ENCODE data around the gene GPRC5B.

The GPRC5B gene

DNA sequence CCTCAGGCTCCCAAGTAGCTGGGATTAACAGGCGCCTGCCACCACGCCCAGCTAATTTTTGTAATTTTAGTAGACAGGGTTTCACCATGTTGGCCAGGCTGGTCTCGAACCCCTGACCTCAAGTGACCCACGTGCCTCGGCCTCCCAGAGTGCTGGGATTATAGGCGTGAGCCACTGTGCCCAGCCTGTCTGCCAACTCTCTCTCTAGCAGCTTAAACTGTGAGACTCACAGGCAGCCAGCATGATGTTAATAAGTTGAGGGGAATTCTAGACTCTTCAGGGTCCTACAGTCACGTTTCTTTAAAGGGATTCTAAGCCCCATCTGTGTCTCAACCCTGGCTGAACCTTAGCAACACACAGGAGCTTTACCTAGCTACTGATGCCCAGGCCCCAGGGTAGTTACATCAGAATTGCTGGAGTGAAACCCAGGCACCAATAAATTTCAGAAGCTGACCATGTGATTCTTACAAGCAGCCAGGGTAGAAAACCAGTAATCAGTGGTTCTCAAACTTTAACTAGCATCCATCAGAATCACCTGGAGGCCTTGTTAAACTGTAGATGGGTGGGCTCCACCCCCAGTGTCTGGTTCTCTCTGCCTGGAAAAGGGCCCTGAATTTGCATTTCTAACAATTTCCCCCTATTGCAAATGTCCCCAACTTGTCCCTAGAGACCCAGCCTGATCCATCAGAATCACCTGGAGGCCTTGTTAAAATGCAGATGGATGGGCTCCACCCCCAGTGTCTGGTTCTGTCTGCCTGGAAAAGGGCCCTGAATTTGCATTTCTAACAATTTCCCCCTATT lies 30.7 kb downstream of the GPRC5B start:
- TF ChIP-seq, protein P1, sequence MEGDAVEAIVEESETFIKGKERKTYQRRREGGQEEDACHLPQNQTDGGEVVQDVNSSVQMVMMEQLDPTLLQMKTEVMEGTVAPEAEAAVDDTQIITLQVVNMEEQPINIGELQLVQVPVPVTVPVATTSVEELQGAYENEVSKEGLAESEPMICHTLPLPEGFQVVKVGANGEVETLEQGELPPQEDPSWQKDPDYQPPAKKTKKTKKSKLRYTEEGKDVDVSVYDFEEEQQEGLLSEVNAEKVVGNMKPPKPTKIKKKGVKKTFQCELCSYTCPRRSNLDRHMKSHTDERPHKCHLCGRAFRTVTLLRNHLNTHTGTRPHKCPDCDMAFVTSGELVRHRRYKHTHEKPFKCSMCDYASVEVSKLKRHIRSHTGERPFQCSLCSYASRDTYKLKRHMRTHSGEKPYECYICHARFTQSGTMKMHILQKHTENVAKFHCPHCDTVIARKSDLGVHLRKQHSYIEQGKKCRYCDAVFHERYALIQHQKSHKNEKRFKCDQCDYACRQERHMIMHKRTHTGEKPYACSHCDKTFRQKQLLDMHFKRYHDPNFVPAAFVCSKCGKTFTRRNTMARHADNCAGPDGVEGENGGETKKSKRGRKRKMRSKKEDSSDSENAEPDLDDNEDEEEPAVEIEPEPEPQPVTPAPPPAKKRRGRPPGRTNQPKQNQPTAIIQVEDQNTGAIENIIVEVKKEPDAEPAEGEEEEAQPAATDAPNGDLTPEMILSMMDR (conservative IDR thresholded peaks at IDR 0.05; ENCODE audit: control insufficient read depth, insufficient read depth, low read depth, low read length) = no peak
- DNase-seq (ENCODE audit: low read depth) = no peak

DNA sequence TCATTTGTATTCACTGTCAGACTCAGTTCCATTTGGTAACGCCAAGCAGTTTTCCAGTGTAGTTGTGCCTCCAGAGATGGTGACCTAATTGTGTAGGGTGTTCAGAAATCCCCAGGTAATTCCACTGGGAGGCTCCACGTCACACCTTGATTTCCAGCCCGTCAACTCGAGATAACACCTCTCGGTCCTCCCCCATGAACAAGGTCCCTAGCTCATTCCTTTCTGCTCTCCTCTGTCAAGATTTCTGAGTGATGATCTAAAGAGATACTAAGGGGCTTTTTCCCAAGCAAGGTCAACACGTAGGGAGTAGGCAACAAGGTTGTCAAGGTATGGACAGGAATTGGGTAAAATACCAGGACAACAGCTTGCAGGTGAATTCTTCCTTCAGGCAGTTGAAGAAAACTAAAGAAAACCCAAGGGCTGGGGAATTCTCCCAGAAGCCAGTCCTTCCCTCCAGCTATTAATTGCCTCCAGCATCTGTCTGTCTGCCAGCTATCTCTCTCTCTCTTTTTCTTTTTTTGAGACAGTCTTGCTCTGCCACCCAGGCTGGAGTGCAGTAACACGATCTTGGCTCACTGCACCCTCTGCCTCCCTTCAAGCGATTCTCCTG lies 31.4 kb downstream of the GPRC5B start:
- H3K4me3 ChIP-seq (ENCODE audit: control insufficient read depth, low read depth, low read length) = no peak overlapping the region
- TF ChIP-seq, protein P1 (conservative IDR thresholded peaks at IDR 0.05; ENCODE audit: control insufficient read depth, insufficient read depth, low read depth, low read length) = no peak
- DNase-seq (ENCODE audit: low read depth) = no peak

More for the DNA sequence above, 30.7 kb downstream of the GPRC5B start:
- no peak overlapping the region for H3K4me3 ChIP-seq (ENCODE audit: control insufficient read depth, low read depth, low read length)

DNA sequence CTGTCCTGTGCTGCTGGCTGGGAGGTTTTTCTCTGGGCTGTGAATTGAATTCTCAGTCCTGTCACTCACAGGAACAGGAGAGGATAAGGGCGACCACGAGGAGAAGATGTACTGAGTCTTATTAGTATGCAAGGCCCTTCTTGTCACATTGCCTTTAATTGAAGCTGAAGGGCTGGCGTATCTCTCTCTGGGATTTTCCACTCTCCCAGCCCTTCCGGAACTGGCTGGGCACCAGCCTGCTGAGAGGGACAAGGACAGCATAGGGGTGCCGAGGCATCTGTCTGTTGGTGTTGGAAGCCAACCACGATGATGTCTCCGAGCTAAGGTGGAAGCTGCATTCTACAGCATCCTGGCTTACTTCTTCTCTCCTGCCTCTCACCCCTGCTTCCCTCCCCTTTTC lies 33.2 kb downstream of the GPRC5B start:
- DNase-seq (ENCODE audit: low read depth) = no peak
- no peak overlapping the region for H3K4me3 ChIP-seq (ENCODE audit: control insufficient read depth, low read depth, low read length)
- TF ChIP-seq, protein P1 (conservative IDR thresholded peaks at IDR 0.05; ENCODE audit: control insufficient read depth, insufficient read depth, low read depth, low read length) = no peak

DNA sequence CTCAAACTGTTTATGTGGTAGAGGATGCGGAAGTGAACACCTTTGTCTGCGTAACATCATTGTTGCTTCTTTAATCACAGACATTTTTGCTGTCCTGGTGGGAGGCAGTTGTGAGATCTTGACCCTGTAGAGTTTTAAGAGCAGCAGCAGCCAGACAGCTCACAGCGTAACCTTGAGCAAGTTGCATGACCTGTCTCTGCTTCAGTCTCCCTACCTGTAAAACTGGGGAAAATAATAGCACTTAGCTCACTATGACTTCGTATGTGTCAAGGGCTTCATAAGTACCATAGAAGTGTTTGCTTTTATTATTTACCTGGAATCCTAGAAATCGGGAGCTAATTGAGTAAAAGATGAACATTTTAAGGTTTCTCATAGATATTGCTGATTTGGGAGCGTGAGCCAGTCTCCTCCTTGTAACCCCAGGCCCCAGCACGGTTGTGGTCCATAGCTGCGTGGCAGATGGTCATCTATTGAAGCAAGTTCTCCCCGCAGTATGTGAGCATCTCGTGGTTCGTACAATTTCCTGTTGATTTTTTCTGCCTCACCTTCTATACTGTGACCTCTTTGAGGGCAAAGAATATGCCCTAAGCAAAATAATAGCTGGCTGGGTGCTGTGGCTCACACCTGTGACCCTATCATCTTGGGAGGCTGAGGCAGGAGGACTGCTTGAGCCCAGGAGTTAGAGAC lies 34.4 kb downstream of the GPRC5B start:
- H3K4me3 ChIP-seq (ENCODE audit: control insufficient read depth, low read depth, low read length) = no peak overlapping the region
- TF ChIP-seq, protein P1 (conservative IDR thresholded peaks at IDR 0.05; ENCODE audit: control insufficient read depth, insufficient read depth, low read depth, low read length) = no peak
- DNase-seq (ENCODE audit: low read depth) = no peak

DNA sequence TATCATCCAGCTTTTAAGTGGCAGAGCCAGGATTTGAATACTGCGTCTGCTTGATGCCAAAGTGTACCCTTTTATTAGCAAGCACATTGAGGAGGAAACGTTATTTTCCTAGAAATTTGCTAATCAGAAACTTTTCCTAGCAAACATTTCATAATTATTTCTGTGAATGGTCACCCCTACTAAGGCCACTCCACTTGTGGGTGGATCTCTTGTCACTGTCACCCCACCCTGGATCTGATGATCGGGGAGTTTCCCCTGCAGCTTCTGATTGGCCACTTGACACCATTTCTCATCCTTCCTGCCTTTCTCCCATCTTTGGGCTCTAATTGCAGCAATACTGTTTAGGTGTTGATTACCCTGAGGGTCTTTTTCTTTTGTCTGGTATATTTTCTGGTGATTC lies 35.9 kb downstream of the GPRC5B start:
- no peak overlapping the region for H3K4me3 ChIP-seq (ENCODE audit: control insufficient read depth, low read depth, low read length)
- TF ChIP-seq, protein P1 (conservative IDR thresholded peaks at IDR 0.05; ENCODE audit: control insufficient read depth, insufficient read depth, low read depth, low read length) = no peak
- DNase-seq (ENCODE audit: low read depth) = no peak

DNA sequence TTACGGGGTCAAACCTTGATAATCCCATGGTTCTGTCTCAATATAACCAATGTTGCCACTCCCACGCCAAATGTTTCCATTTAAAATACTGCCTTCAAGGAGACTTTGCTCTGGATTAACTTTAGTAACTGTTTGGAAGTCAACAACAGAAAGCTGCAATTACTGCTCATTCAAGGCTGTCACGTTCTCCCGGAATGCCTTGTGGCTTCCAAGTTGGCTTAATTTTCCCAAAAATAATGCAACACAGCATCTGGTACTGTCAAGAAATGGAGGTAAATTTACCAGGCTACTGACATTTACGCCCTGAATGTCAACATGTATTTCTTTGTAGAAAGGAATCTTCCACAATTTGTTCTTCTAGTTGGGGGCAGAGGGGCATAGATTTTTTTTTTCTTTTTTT lies 38.2 kb downstream of the GPRC5B start:
- TF ChIP-seq, protein P1 (conservative IDR thresholded peaks at IDR 0.05; ENCODE audit: control insufficient read depth, insufficient read depth, low read depth, low read length) = no peak
- no peak overlapping the region for H3K4me3 ChIP-seq (ENCODE audit: control insufficient read depth, low read depth, low read length)
- no peak for DNase-seq (ENCODE audit: low read depth)

Data from fibroblast of mammary gland (primary cell).